ENCODE measurements around the gene BOC. TPM values are rescaled to one million over a fixed set of nuclear protein-coding genes. Genes with fewer than 3 reads are reported as not detected.
A peak's percentile ranks its signal among the peaks of the same experiment; 100 is the strongest.
"Not testable (repeated sequence)": the region's sequence is repeated elsewhere in the genome, so short reads cannot be mapped to it uniquely, and the experiment has no call there.

Gene BOC
- total RNA-seq, 1 donor: 16.9 TPM

GRCh38 chr3:113166719-113167492, 44.5 kb upstream of the BOC start:
- no peak overlapping the region for H3K4me3 ChIP-seq (ENCODE audit: low read depth, low read length)
- peak; percentile 69 for DNase-seq (ENCODE audit: low read depth)
- no peak for TF ChIP-seq CTCF (IDR thresholded peaks at IDR 0.05; ENCODE audit: insufficient read depth, low read length)

GRCh38 chr3:113167825-113168801, 43.2 kb upstream of the BOC start:
- no peak overlapping the region for H3K4me3 ChIP-seq (ENCODE audit: low read depth, low read length)
- no peak for TF ChIP-seq CTCF (IDR thresholded peaks at IDR 0.05; ENCODE audit: insufficient read depth, low read length)
- no peak for DNase-seq (ENCODE audit: low read depth)

- no peak overlapping the region for H3K4me3 ChIP-seq (ENCODE audit: low read depth, low read length)
- DNase-seq (ENCODE audit: low read depth): no peak
- no peak for TF ChIP-seq CTCF (IDR thresholded peaks at IDR 0.05; ENCODE audit: insufficient read depth, low read length)
Observed at GRCh38 chr3:113169891-113170452, 41.4 kb upstream of the BOC start.

GRCh38 chr3:113170771-113171170, 40.6 kb upstream of the BOC start:
- no peak for TF ChIP-seq CTCF (IDR thresholded peaks at IDR 0.05; ENCODE audit: insufficient read depth, low read length)
- H3K4me3 ChIP-seq (ENCODE audit: low read depth, low read length): no peak overlapping the region
- no peak for DNase-seq (ENCODE audit: low read depth)

- not testable (repeated sequence) for H3K4me3 ChIP-seq (ENCODE audit: low read depth, low read length); DNase-seq (ENCODE audit: low read depth)
Observed at GRCh38 chr3:113171675-113172300, 39.6 kb upstream of the BOC start.

- TF ChIP-seq CTCF (IDR thresholded peaks at IDR 0.05; ENCODE audit: insufficient read depth, low read length): no peak
- H3K4me3 ChIP-seq (ENCODE audit: low read depth, low read length): no peak overlapping the region
- DNase-seq (ENCODE audit: low read depth): no peak
Observed at GRCh38 chr3:113173102-113173501, 38.3 kb upstream of the BOC start.

Measured in fibroblast of the aortic adventitia (primary cell).